Upper lobe of right lung (tissue), 1 donor: Measurements from ENCODE around the gene GAL3ST2. TPM values are rescaled to one million over a fixed set of nuclear protein-coding genes. Genes with fewer than 3 reads are reported as not detected.

Source experiments
- ATAC-seq: fragments of 200-7000 bp; cut with Tn5 transposase; one replicate; pipeline ENCODE4 v1.9.1; 2020; ENCODE audit warnings: mild to moderate bottlenecking, moderate library complexity
- DNase-seq: peaks from one replicate; pipeline ENCODE4 v3.0.0-alpha.2; 2020
- H3K27ac ChIP-seq: fragments of 200-600 bp; one replicate; pipeline ENCODE4 v1.8.0; 2022
- H3K27me3 ChIP-seq: fragments of 200-600 bp; one replicate; pipeline ENCODE4 v1.8.0; 2022; ENCODE audit warnings: mild to moderate bottlenecking
- H3K36me3 ChIP-seq: fragments of 200-600 bp; one replicate; pipeline ENCODE4 v1.8.0; 2022
- H3K4me1 ChIP-seq: fragments of 200-600 bp; one replicate; pipeline ENCODE4 v1.8.0; 2022
- H3K4me3 ChIP-seq: fragments of 200-600 bp; one replicate; pipeline ENCODE4 v1.8.0; 2022; ENCODE audit warnings: mild to moderate bottlenecking
- H3K9me3 ChIP-seq: fragments of 200-600 bp; one replicate; pipeline ENCODE4 v1.8.0; 2022
- CTCF ChIP-seq: fragments of 200-600 bp; IDR thresholded peaks from one replicate; pipeline ENCODE4 v1.8.0; 2022; ENCODE audit warnings: antibody characterized with exemption
- intact Hi-C: fragments of 100-400 bp; cut with DNase I; formaldehyde crosslinking; loops from one replicate; pipeline ENCODE4 v1.11.0; 2022
- total RNA-seq: library from RNA; stranded (reverse); fragmentation: NEBNext Ultra II Directional; extraction: Animal tissue kit (Norgen Biotek cat#: 25700); gene quantifications from one replicate; pipeline ENCODE4 v1.2.1, GENCODE V29; 2021
- donor health status: DM: no; HTN: yes; CAD: no; lungs with severe emphysema.

The GAL3ST2 gene
- total RNA-seq, 1 donor from 2014 or later = not detected

GRCh38 chr2:241834527-241835210 lies 58.0 kb downstream of the GAL3ST2 start:
- Histone ChIP-seq H3K9me3 (no peaks in the 10 kb centered on the region), H3K27ac (no peak overlapping the region), H3K4me1 (no peaks in the 10 kb centered on the region), H3K36me3 (no peaks in the 10 kb centered on the region), H3K4me3 (no peak overlapping the region), H3K27me3 (peaks cover 7% of the 10 kb centered on the region)
- no peak for ATAC-seq
- no peak for DNase-seq
- intact Hi-C loops = no loop called here
- TF ChIP-seq CTCF = no peak

- Histone ChIP-seq H3K27ac (no peak overlapping the region), H3K4me1 (no peaks in the 10 kb centered on the region), H3K4me3 (no peak overlapping the region), H3K36me3 (no peaks in the 10 kb centered on the region), H3K9me3 (no peaks in the 10 kb centered on the region), H3K27me3 (peaks cover 7% of the 10 kb centered on the region)
- TF ChIP-seq CTCF = no peak
- ATAC-seq (no peak), DNase-seq (no peak)
- intact Hi-C loops = no loop called here
These were observed 59.0 kb downstream of the GAL3ST2 start for GRCh38 chr2:241835611-241836010.

GRCh38 chr2:241836292-241836691 lies 59.7 kb downstream of the GAL3ST2 start:
- no peak for DNase-seq
- Histone ChIP-seq H3K4me3 (no peak overlapping the region), H3K4me1 (no peaks in the 10 kb centered on the region), H3K27me3 (peaks cover 7% of the 10 kb centered on the region), H3K27ac (no peak overlapping the region), H3K36me3 (no peaks in the 10 kb centered on the region), H3K9me3 (no peaks in the 10 kb centered on the region)
- intact Hi-C loops = no loop called here
- ATAC-seq = no peak
- no peak for TF ChIP-seq CTCF

- no peak for TF ChIP-seq CTCF
- no peaks in the 10 kb centered on the region for H3K36me3 ChIP-seq
- DNase-seq = no peak
- ATAC-seq = no peak
- no peaks in the 10 kb centered on the region for H3K4me1 ChIP-seq
- intact Hi-C loops = no loop called here
- no peak overlapping the region for H3K27ac ChIP-seq
- peaks cover 7% of the 10 kb centered on the region for H3K27me3 ChIP-seq
- H3K4me3 ChIP-seq = no peak overlapping the region
- H3K9me3 ChIP-seq = no peaks in the 10 kb centered on the region
These were observed 60.8 kb downstream of the GAL3ST2 start for GRCh38 chr2:241837197-241837965.

- Histone ChIP-seq H3K4me1 (peaks cover 13% of the 10 kb centered on the region), H3K9me3 (no peaks in the 10 kb centered on the region), H3K36me3 (no peaks in the 10 kb centered on the region), H3K27ac (no peak overlapping the region), H3K27me3 (peaks cover 7% of the 10 kb centered on the region), H3K4me3 (no peak overlapping the region)
- no peak for ATAC-seq
- DNase-seq = no peak
- intact Hi-C loops = no loop called here
- no peak for TF ChIP-seq CTCF
These were observed 64.8 kb downstream of the GAL3ST2 start for GRCh38 chr2:241841181-241842066.
